Stromal cell of bone marrow (primary cell): ENCODE data around the gene KRTAP1-3.
"Not testable (repeated sequence)": the region's sequence is repeated elsewhere in the genome, so short reads cannot be mapped to it uniquely, and the experiment has no call there.

Source experiments
- DNase-seq: peaks from one replicate; pipeline ENCODE4 v3.0.0-alpha.2; 2012; ENCODE audit warnings: low read depth

The KRTAP1-3 gene

GRCh38 chr17:41010441-41010840, 24.2 kb downstream of the KRTAP1-3 start:
- no peak for DNase-seq

GRCh38 chr17:41009936-41010335, 24.7 kb downstream of the KRTAP1-3 start:
- no peak for DNase-seq

- DNase-seq, result no peak
Measured at GRCh38 chr17:41009301-41009760, 25.3 kb downstream of the KRTAP1-3 start.

- no peak for DNase-seq
Measured at GRCh38 chr17:41008811-41009210, 25.9 kb downstream of the KRTAP1-3 start, which contains the start of gene KRTAP3-1. Gene KRTAP3-1 (minus strand): TSS chr17:41009128. CDS start chr17:41009074, 54 bp downstream.

- no peak for DNase-seq
Measured at GRCh38 chr17:41004397-41004796, 30.3 kb downstream of the KRTAP1-3 start.

- no peak for DNase-seq
Measured at GRCh38 chr17:41003926-41004325, 30.7 kb downstream of the KRTAP1-3 start.

- DNase-seq, result no peak
Measured at GRCh38 chr17:41002814-41003213, 31.9 kb downstream of the KRTAP1-3 start.

- DNase-seq, result no peak
Measured at GRCh38 chr17:41001795-41002194, 32.9 kb downstream of the KRTAP1-3 start.

- not testable (repeated sequence) for DNase-seq
Measured at GRCh38 chr17:40999563-40999962, 35.1 kb downstream of the KRTAP1-3 start, which contains the start of gene KRTAP3-2. Gene KRTAP3-2 (minus strand): TSS chr17:40999906. CDS start chr17:40999853, 53 bp downstream.

GRCh38 chr17:40997361-40997760, 37.3 kb downstream of the KRTAP1-3 start:
- DNase-seq, result no peak

- DNase-seq, result no peak
Measured at GRCh38 chr17:40996829-40997228, 37.8 kb downstream of the KRTAP1-3 start.

GRCh38 chr17:40995116-40995515, 39.6 kb downstream of the KRTAP1-3 start:
- DNase-seq, result no peak

GRCh38 chr17:40993839-40994238, 40.8 kb downstream of the KRTAP1-3 start, which contains the start of gene KRTAP3-3:
Gene KRTAP3-3 (minus strand): TSS chr17:40994164. CDS start chr17:40994097, 67 bp downstream.
- DNase-seq, result no peak

- DNase-seq, result no peak
Measured at GRCh38 chr17:40993084-40993483, 41.6 kb downstream of the KRTAP1-3 start.

GRCh38 chr17:40992666-40993065, 42.0 kb downstream of the KRTAP1-3 start:
- DNase-seq, result no peak

- no peak for DNase-seq
Measured at GRCh38 chr17:40986920-40987319, 47.8 kb downstream of the KRTAP1-3 start.

- DNase-seq, result no peak
Measured at GRCh38 chr17:40984226-40984625, 50.4 kb downstream of the KRTAP1-3 start, which contains the start of gene KRT40. Gene KRT40 (minus strand): TSS chr17:40984326. CDS start chr17:40984273, 53 bp downstream.
